GM13976 (cell line): ENCODE data around the gene ACTL7B.

Experiments
- DNase-seq: peaks from one replicate; pipeline ENCODE4 v3.0.0; 2012; ENCODE audit warnings: low spot score
- in situ Hi-C: fragments of 300-500 bp; cut with MboI; formaldehyde crosslinking; loops from one replicate; pipeline ENCODE4 v1.12.0; 2022; ENCODE audit warnings: low sequenced_read_pairs, mixed read lengths, inconsistent platforms; ENCODE audit not compliant: unreplicated experiment
- TF ChIP-seq, protein P1 (sequence below): IDR thresholded peaks from 2 replicates; pipeline ENCODE4 v1.5.1; 2012; ENCODE audit warnings: borderline replicate concordance, mild to moderate bottlenecking; ENCODE audit not compliant: insufficient read depth; ENCODE audit errors: extremely low read depth, missing control alignments, control extremely low read depth

Gene ACTL7B

GRCh38 chr9:108809269-108809668, 46.5 kb downstream of the ACTL7B start:
- TF ChIP-seq, protein P1, sequence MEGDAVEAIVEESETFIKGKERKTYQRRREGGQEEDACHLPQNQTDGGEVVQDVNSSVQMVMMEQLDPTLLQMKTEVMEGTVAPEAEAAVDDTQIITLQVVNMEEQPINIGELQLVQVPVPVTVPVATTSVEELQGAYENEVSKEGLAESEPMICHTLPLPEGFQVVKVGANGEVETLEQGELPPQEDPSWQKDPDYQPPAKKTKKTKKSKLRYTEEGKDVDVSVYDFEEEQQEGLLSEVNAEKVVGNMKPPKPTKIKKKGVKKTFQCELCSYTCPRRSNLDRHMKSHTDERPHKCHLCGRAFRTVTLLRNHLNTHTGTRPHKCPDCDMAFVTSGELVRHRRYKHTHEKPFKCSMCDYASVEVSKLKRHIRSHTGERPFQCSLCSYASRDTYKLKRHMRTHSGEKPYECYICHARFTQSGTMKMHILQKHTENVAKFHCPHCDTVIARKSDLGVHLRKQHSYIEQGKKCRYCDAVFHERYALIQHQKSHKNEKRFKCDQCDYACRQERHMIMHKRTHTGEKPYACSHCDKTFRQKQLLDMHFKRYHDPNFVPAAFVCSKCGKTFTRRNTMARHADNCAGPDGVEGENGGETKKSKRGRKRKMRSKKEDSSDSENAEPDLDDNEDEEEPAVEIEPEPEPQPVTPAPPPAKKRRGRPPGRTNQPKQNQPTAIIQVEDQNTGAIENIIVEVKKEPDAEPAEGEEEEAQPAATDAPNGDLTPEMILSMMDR, result no peak
- in situ Hi-C loops, result no loop called here

More at GRCh38 chr9:108809269-108809668, 46.5 kb downstream of the ACTL7B start:
- no peak for DNase-seq
